ENCODE measurements around the gene TP53RK.

DNA sequence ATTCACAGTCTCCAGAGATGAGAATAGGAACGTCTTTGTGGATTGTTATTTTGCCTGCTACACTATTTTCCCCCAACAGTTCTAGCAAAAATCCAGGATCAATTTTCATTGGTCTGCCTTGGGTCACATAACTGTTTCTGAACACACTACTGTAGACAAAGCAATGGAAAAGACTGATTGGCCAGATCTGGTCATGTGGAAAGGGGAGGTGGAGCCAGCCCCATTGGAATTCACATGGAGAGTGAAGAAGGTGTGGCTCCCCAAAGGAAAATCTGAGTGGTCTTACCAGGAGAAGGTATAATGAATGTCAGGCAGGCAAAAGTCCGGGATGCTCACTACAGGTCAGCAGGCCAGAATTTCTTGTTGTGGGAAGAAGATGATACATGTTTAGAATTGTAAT lies 9.5 kb upstream of the TP53RK start:
- TF ChIP-seq, protein P1, sequence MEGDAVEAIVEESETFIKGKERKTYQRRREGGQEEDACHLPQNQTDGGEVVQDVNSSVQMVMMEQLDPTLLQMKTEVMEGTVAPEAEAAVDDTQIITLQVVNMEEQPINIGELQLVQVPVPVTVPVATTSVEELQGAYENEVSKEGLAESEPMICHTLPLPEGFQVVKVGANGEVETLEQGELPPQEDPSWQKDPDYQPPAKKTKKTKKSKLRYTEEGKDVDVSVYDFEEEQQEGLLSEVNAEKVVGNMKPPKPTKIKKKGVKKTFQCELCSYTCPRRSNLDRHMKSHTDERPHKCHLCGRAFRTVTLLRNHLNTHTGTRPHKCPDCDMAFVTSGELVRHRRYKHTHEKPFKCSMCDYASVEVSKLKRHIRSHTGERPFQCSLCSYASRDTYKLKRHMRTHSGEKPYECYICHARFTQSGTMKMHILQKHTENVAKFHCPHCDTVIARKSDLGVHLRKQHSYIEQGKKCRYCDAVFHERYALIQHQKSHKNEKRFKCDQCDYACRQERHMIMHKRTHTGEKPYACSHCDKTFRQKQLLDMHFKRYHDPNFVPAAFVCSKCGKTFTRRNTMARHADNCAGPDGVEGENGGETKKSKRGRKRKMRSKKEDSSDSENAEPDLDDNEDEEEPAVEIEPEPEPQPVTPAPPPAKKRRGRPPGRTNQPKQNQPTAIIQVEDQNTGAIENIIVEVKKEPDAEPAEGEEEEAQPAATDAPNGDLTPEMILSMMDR (IDR thresholded peaks at IDR 0.05), result no peak
- TF ChIP-seq POLR2A (IDR thresholded peaks at IDR 0.05) (no peak), POLR2AphosphoS5 (IDR thresholded peaks at IDR 0.05) (no peak), EP300 (IDR thresholded peaks at IDR 0.05) (no peak)

Measured in upper lobe of left lung (tissue), 4 donors.